ENCODE results near the gene BCS1L.

Gene BCS1L

DNA sequence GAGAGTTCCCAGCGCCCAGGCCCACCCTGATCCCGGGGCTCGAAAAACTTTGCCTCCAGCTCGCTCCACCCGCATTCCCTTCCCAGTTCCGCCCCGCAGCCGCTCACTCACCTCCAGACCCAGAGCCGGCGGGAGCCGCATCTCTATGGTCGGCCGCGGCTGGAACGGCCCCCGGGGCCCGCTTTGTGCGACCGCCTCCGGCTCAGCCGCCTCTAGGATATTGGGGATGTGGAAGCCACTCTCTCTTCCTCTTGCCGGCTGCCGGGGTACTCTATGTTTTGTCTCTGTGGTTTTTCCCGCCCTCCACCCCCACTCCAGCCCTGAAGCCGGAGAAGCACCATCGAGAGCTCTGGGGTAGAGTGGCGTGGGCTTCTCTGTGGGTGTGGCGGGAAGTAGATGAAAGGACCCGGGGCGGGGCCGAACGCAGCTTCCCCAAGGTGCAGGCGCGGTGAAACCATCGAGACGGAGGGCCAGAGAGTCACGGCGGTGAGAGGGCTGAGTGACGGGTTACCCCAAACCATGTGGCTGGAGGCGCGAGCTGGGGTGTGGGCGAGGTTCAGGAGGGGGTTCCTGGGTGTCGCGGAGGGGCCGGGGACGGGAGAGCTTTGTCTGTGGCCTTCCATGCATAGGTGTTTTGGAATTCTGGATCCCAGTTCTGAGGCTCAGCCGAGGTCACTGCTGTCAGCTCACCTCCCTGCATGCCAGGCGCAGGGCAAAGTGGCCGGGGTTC lies at the start of gene BCS1L, which contains the start of gene ZNF142:
Gene BCS1L (plus strand): TSS at position 426 of the 730 bp plus-strand sequence. CDS start 1,305 bp downstream, outside the sequence.
Gene ZNF142 (minus strand): TSS at position 366 of the 730 bp plus-strand sequence. CDS start 3,194 bp downstream, outside the sequence.
- H3K27ac ChIP-seq, result peak within 1 kb of the TSS; percentile 84
- TF ChIP-seq Cebpa-rat (IDR thresholded peaks at IDR 0.05), result no peak

DNA sequence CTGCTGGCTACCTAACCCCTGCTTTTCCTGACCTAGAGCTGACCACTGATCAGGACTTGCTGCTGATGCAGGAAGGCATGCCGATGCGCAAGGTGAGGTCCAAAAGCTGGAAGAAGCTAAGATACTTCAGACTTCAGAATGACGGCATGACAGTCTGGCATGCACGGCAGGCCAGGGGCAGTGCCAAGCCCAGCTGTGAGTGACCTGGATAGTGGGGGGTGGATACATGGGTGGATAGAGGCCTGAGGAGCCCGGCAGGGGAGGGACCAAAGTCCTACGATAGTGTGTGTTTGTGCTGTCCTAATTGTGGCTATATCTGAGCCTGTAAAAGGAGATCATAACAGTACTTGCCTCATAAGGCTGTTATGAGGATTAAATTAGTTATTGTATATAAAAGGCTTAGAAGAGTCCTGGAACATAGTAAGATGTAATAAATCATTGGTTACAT lies 43.6 kb upstream of the BCS1L start:
- Histone ChIP-seq H3K27ac (no peak overlapping the region), H3K27me3 (no peaks in the 10 kb centered on the region), H3K4me3 (no peak overlapping the region), H3K9ac (no peak overlapping the region), H3K4me2 (no peak overlapping the region), H3K36me3 (no peaks in the 10 kb centered on the region), H4K20me1 (no peaks in the 10 kb centered on the region), H3K4me1 (no peaks in the 10 kb centered on the region), H3K9me3 (no peaks in the 10 kb centered on the region)
- TF ChIP-seq Cebpa-rat (IDR thresholded peaks at IDR 0.05), result no peak

More for the DNA sequence above, at the start of gene BCS1L, which contains the start of gene ZNF142:
- H3K27me3 ChIP-seq, result no peaks in the 10 kb centered on the region
- H3K4me1 ChIP-seq, result peaks cover 21% of the 10 kb centered on the region
- H3K36me3 ChIP-seq, result peaks cover 73% of the 10 kb centered on the region
- peak within 1 kb of the TSS; percentile 99 for H3K4me3 ChIP-seq
- H3K4me2 ChIP-seq, result peak within 1 kb of the TSS; percentile 81
- H3K9me3 ChIP-seq, result no peaks in the 10 kb centered on the region
- peaks cover 22% of the 10 kb centered on the region; the same call in 1 of the 2 replicates for H4K20me1 ChIP-seq
- peak within 1 kb of the TSS; percentile 88 for H3K9ac ChIP-seq

DNA sequence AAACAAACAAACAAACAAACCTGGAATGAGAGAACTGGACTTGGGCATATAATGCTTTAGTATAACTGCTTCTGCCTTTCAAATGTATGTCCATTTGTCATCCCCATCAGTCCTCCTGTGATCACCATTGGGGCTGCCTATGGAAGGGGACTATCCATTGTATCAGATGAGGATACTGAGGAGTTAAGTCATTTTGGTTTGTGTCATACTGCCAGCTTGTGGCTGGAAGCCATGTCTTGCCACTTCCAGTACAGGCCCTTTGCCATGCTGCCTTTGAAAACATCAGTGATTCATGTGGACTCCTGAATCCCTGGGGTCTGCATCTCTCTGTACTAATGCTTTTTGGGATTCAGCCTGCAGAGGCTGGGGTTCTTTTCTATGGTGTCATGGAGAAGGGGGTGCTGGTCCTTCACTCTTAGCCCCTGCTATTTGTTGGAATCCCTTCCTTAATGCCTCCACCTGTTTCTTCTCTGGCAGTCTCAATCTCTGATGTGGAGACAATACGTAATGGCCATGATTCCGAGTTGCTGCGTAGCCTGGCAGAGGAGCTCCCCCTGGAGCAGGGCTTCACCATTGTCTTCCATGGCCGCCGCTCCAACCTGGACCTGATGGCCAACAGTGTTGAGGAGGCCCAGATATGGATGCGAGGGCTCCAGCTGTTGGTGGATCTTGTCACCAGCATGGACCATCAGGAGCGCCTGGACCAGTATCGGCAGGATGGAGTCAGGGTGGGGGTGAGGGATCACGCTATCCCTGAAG lies 41.2 kb upstream of the BCS1L start:
- no peak overlapping the region for H3K27ac ChIP-seq
- no peaks in the 10 kb centered on the region for H4K20me1 ChIP-seq
- no peaks in the 10 kb centered on the region for H3K9me3 ChIP-seq
- H3K4me1 ChIP-seq, result peaks cover 11% of the 10 kb centered on the region
- no peak overlapping the region for H3K4me3 ChIP-seq
- H3K36me3 ChIP-seq, result no peaks in the 10 kb centered on the region
- no peak overlapping the region for H3K4me2 ChIP-seq
- no peak for TF ChIP-seq Cebpa-rat (IDR thresholded peaks at IDR 0.05)
- no peak overlapping the region for H3K9ac ChIP-seq
- H3K27me3 ChIP-seq, result no peaks in the 10 kb centered on the region

DNA sequence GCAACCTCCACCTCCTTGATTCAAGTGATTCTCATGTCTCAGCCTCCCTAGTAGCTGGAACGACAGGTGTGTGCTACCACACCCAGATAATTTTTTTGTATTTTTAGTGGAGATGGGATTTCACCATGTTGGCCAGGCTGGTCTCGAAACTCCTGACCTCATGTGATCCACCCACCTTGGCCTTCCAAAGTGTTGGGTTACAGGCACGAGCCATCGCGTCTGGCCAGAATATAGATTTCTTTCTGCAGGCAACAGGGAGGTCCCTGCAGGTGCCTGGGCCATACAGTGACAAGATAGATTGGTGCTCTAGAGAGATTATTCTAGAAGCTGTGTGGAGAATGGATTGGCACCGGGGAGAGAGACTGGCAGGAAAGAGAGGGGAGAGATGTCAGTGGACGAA lies 38.5 kb upstream of the BCS1L start:
- H3K27me3 ChIP-seq, result no peaks in the 10 kb centered on the region
- no peaks in the 10 kb centered on the region for H3K9me3 ChIP-seq
- no peak overlapping the region for H3K9ac ChIP-seq
- no peak for TF ChIP-seq Cebpa-rat (IDR thresholded peaks at IDR 0.05)
- no peak overlapping the region for H3K27ac ChIP-seq
- H3K36me3 ChIP-seq, result no peaks in the 10 kb centered on the region
- H3K4me3 ChIP-seq, result no peak overlapping the region
- H4K20me1 ChIP-seq, result no peaks in the 10 kb centered on the region
- peaks cover 13% of the 10 kb centered on the region for H3K4me1 ChIP-seq
- H3K4me2 ChIP-seq, result no peak overlapping the region

DNA sequence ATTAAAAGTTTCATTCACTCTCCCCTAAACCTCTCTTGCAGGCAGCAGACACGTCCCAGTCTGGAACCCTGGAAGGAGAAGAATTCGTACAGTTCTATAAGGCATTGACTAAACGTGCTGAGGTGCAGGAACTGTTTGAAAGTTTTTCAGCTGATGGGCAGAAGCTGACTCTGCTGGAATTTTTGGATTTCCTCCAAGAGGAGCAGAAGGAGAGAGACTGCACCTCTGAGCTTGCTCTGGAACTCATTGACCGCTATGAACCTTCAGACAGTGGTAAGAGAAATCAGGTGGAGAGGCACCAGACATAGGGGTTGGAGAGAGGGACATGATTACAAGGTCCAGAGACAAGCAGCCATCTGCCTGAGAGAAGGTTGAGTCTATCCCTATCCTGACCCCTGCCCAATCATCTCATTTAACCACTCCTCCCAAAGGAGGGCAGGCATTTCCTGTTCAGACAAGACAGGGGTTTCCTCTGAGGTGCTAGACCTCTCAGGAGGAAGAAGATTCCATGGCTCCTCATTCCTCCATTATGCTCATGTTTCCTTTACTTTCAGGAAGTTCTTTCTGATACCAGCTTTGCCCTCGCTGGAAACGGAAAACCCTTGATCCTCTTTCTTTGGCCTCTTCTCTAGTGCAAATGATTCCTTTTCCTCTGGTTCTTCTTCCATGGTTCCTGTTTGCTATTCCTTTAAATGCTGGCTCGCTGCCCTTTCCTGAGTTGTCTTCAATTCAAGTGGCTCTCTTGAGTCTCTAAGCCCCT lies 36.7 kb upstream of the BCS1L start:
- no peaks in the 10 kb centered on the region for H3K9me3 ChIP-seq
- H3K27me3 ChIP-seq, result no peaks in the 10 kb centered on the region
- no peak overlapping the region; the same call in none of the 2 replicates for H3K9ac ChIP-seq
- no peaks in the 10 kb centered on the region for H4K20me1 ChIP-seq
- H3K4me3 ChIP-seq, result no peak overlapping the region
- no peak overlapping the region for H3K27ac ChIP-seq
- peaks cover 13% of the 10 kb centered on the region for H3K4me1 ChIP-seq
- peak overlapping the region; percentile 64 for H3K4me2 ChIP-seq
- no peak for TF ChIP-seq Cebpa-rat (IDR thresholded peaks at IDR 0.05)
- H3K36me3 ChIP-seq, result 0 out of 2 replicates have a peak, but pooled peaks cover 1% of the 10 kb centered on the region

DNA sequence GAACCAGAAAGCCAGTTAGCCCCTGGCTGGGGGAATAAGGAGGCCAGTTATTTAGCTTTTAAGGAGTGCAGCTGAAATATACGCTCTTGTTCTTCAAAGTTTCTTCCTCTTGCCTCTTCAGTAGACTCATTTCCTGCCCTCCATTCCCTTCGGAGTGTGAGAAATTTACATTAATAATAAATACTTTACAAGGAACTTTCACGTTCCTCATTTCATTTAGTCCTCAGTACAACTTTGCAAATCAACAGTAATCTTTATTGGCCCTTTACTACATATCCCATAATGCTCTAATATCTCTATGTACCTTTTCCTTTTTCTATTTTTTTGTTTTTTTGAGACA lies 36.1 kb upstream of the BCS1L start:
- peak overlapping the region; percentile 64 for H3K4me2 ChIP-seq
- no peaks in the 10 kb centered on the region for H4K20me1 ChIP-seq
- H3K27ac ChIP-seq, result no peak overlapping the region
- H3K36me3 ChIP-seq, result 0 out of 2 replicates have a peak, but pooled peaks cover 6% of the 10 kb centered on the region
- H3K27me3 ChIP-seq, result no peaks in the 10 kb centered on the region
- H3K9me3 ChIP-seq, result no peaks in the 10 kb centered on the region
- H3K9ac ChIP-seq, result no peak overlapping the region
- H3K4me1 ChIP-seq, result peaks cover 13% of the 10 kb centered on the region
- no peak overlapping the region for H3K4me3 ChIP-seq
- TF ChIP-seq Cebpa-rat (IDR thresholded peaks at IDR 0.05), result no peak

DNA sequence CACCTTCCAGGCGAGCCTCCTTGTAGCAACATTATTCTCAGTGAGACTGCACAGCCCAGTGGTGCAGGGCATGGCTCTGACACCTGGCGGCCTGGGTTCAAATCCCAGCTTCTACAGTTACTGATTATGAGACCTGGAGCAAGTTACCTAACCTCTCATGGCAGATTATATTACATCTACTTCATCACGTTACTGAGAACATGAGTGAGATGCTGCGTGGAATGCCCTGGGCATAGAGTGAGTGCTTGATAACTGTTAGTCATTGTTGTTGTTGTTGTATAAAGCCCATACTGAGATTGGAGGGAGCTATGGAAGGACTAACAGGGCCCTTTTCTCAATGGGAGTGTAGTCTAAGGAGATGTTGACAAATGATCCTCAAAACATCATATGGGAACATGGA lies 33.1 kb upstream of the BCS1L start:
- no peak overlapping the region for H3K9ac ChIP-seq
- H3K4me1 ChIP-seq, result peaks cover 32% of the 10 kb centered on the region
- no peaks in the 10 kb centered on the region for H3K9me3 ChIP-seq
- TF ChIP-seq Cebpa-rat (IDR thresholded peaks at IDR 0.05), result no peak
- H4K20me1 ChIP-seq, result no peaks in the 10 kb centered on the region
- no peak overlapping the region for H3K4me2 ChIP-seq
- H3K27me3 ChIP-seq, result no peaks in the 10 kb centered on the region
- 0 out of 2 replicates have a peak, but pooled peaks cover 6% of the 10 kb centered on the region for H3K36me3 ChIP-seq
- H3K4me3 ChIP-seq, result no peak overlapping the region
- H3K27ac ChIP-seq, result no peak overlapping the region

GRCh38 chr2:218627939-218628338 lies 31.5 kb upstream of the BCS1L start:
- H3K9me3 ChIP-seq, result no peaks in the 10 kb centered on the region
- no peaks in the 10 kb centered on the region for H3K27me3 ChIP-seq
- peaks cover 24% of the 10 kb centered on the region for H3K4me1 ChIP-seq
- H3K4me3 ChIP-seq, result no peak overlapping the region
- no peak overlapping the region for H3K27ac ChIP-seq
- no peak overlapping the region for H3K4me2 ChIP-seq
- no peak for TF ChIP-seq Cebpa-rat (IDR thresholded peaks at IDR 0.05)
- H3K9ac ChIP-seq, result no peak overlapping the region
- peaks cover 17% of the 10 kb centered on the region for H3K36me3 ChIP-seq
- H4K20me1 ChIP-seq, result no peaks in the 10 kb centered on the region

- no peak overlapping the region for H3K9ac ChIP-seq
- peaks cover 20% of the 10 kb centered on the region for H3K4me1 ChIP-seq
- no peak overlapping the region for H3K27ac ChIP-seq
- no peak overlapping the region for H3K4me3 ChIP-seq
- H3K27me3 ChIP-seq, result no peaks in the 10 kb centered on the region
- H3K36me3 ChIP-seq, result peaks cover 56% of the 10 kb centered on the region
- no peak overlapping the region for H3K4me2 ChIP-seq
- H4K20me1 ChIP-seq, result no peaks in the 10 kb centered on the region
- no peaks in the 10 kb centered on the region for H3K9me3 ChIP-seq
- no peak for TF ChIP-seq Cebpa-rat (IDR thresholded peaks at IDR 0.05)
Observed at GRCh38 chr2:218631837-218632236, 27.6 kb upstream of the BCS1L start.

Measured in BLaER1 (cell line).